ENCODE measurements around the gene PLD4. TPM values are rescaled to one million over a fixed set of nuclear protein-coding genes. Genes with fewer than 3 reads are reported as not detected.

The PLD4 gene
- polyA plus RNA-seq, 3 donors, result 12.2 to 15.5 (median 15.1) TPM

- no peak overlapping the region for H2AFZ ChIP-seq (ENCODE audit: insufficient read depth, low read depth, low read length, poor library complexity, severe bottlenecking)
- no peaks in the 10 kb centered on the region for H3K36me3 ChIP-seq (replicated peaks in 1 of 2; ENCODE audit: control insufficient read depth in 1 of 2, insufficient read depth in 2 of 2, low read length in 2 of 2)
- H3K9me3 Mint-ChIP-seq, result peaks cover 0 to 5% (median 0%) of the 10 kb centered on the region in 7 donors
- no peak overlapping the region for H3K9ac ChIP-seq (ENCODE audit: insufficient read depth, low read length, poor library complexity, severe bottlenecking)
- H3K27ac Mint-ChIP-seq, result no peak overlapping the region
- no peaks in the 10 kb centered on the region for H3K4me1 ChIP-seq (ENCODE audit: control insufficient read depth in 1 of 2, insufficient read depth in 2 of 2, low read length in 2 of 2)
- no peak for TF ChIP-seq CTCF (IDR thresholded peaks at IDR 0.05)
- no peak overlapping the region for H3K4me3 ChIP-seq (replicated peaks in 1 of 3; ENCODE audit: low read depth in 2 of 3, low read length in 3 of 3)
- no peaks in the 10 kb centered on the region for H4K20me1 ChIP-seq (ENCODE audit: insufficient read depth, low read length)
- H3K27ac ChIP-seq (ENCODE audit: low read depth in 1 of 2, low read length in 2 of 2), result no peak overlapping the region
- H3K79me2 ChIP-seq (ENCODE audit: insufficient read depth, low read length), result no peaks in the 10 kb centered on the region
- intact Hi-C loops (cut with micrococcal nuclease), result no loop called here
- WGBS (ENCODE audit: insufficient coverage), result 95% methylated on average over 14 of the region's 15 CpGs
- no peak for DNase-seq
- no peaks in the 10 kb centered on the region for H3K27me3 ChIP-seq (ENCODE audit: control insufficient read depth in 2 of 2, insufficient read depth in 2 of 2, low read length in 2 of 2)
- H3K36me3 Mint-ChIP-seq, result no peaks in the 10 kb centered on the region
- H3K4me2 ChIP-seq (replicated peaks; ENCODE audit: extremely low read depth, low read length, poor library complexity, severe bottlenecking), result no peak overlapping the region
- H3K9me3 ChIP-seq (replicated peaks in 1 of 2; ENCODE audit: control insufficient read depth in 1 of 2, insufficient read depth in 1 of 2, low read length in 2 of 2), result peaks cover 0 to 2% of the 10 kb centered on the region in 2 donors
- no peaks in the 10 kb centered on the region for H3K4me1 Mint-ChIP-seq
- no peak overlapping the region for H3K4me3 Mint-ChIP-seq
- peaks cover 6 to 7% (median 7%) of the 10 kb centered on the region in 3 donors for H3K27me3 Mint-ChIP-seq (ENCODE audit: low read depth in 3 of 3)
Observed at GRCh38 chr14:104879983-104880565, 44.6 kb upstream of the PLD4 start.

GRCh38 chr14:104880584-104881210, 44.0 kb upstream of the PLD4 start:
- no peak for DNase-seq
- 82% methylated on average over 6 of the region's 7 CpGs for WGBS (ENCODE audit: insufficient coverage)
- H3K36me3 Mint-ChIP-seq, result no peaks in the 10 kb centered on the region

More at GRCh38 chr14:104880584-104881210, 44.0 kb upstream of the PLD4 start:
- Mint-ChIP-seq H3K4me1 (no peaks in the 10 kb centered on the region), H3K9me3 (peaks cover 0 to 5% (median 0%) of the 10 kb centered on the region in 7 donors), H3K27ac (peak overlapping the region in 1 of 7 donors; percentile 25), H3K27me3 (ENCODE audit: low read depth in 3 of 3) (peaks cover 5 to 8% (median 7%) of the 10 kb centered on the region in 3 donors), H3K4me3 (no peak overlapping the region)
- H3K9ac ChIP-seq (ENCODE audit: insufficient read depth, low read length, poor library complexity, severe bottlenecking), result no peak overlapping the region
- H2AFZ ChIP-seq (ENCODE audit: insufficient read depth, low read depth, low read length, poor library complexity, severe bottlenecking), result no peak overlapping the region
- H3K4me2 ChIP-seq (replicated peaks; ENCODE audit: extremely low read depth, low read length, poor library complexity, severe bottlenecking), result no peak overlapping the region
- no peaks in the 10 kb centered on the region for H3K36me3 ChIP-seq (replicated peaks in 1 of 2; ENCODE audit: control insufficient read depth in 1 of 2, insufficient read depth in 2 of 2, low read length in 2 of 2)
- no peak for TF ChIP-seq CTCF (IDR thresholded peaks at IDR 0.05)
- peaks cover 0 to 2% of the 10 kb centered on the region in 2 donors for H3K9me3 ChIP-seq (replicated peaks in 1 of 2; ENCODE audit: control insufficient read depth in 1 of 2, insufficient read depth in 1 of 2, low read length in 2 of 2)
- no peaks in the 10 kb centered on the region for H3K27me3 ChIP-seq (ENCODE audit: control insufficient read depth in 2 of 2, insufficient read depth in 2 of 2, low read length in 2 of 2)
- no peaks in the 10 kb centered on the region for H4K20me1 ChIP-seq (ENCODE audit: insufficient read depth, low read length)
- no peaks in the 10 kb centered on the region for H3K79me2 ChIP-seq (ENCODE audit: insufficient read depth, low read length)
- H3K4me1 ChIP-seq (ENCODE audit: control insufficient read depth in 1 of 2, insufficient read depth in 2 of 2, low read length in 2 of 2), result no peaks in the 10 kb centered on the region
- no peak overlapping the region for H3K4me3 ChIP-seq (replicated peaks in 1 of 3; ENCODE audit: low read depth in 2 of 3, low read length in 3 of 3)
- no peak overlapping the region for H3K27ac ChIP-seq (ENCODE audit: low read depth in 1 of 2, low read length in 2 of 2)
- intact Hi-C loops (cut with micrococcal nuclease), result no loop called here
